ENCODE measurements around the gene ADGRL2.

DNA sequence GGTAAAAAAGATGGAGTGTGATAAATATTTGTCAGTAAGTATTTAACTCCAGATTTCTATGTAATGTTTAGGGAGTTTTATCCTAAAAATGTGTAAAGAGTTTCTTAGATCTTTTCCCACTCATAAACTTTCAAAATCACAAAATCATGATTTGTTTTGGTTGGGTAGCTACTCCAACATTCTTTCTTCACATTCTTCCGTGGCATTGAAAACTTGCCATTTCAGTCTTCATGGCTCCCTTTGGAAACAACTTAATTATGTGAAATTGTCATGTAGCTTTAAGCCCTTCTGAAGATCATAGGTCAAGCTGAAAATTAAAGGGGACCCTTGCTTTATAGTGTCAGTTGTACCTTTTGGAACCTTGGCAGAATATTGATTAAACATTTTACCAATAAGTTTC is 73.2 kb downstream of the ADGRL2 start:
- TF ChIP-seq, protein P1, sequence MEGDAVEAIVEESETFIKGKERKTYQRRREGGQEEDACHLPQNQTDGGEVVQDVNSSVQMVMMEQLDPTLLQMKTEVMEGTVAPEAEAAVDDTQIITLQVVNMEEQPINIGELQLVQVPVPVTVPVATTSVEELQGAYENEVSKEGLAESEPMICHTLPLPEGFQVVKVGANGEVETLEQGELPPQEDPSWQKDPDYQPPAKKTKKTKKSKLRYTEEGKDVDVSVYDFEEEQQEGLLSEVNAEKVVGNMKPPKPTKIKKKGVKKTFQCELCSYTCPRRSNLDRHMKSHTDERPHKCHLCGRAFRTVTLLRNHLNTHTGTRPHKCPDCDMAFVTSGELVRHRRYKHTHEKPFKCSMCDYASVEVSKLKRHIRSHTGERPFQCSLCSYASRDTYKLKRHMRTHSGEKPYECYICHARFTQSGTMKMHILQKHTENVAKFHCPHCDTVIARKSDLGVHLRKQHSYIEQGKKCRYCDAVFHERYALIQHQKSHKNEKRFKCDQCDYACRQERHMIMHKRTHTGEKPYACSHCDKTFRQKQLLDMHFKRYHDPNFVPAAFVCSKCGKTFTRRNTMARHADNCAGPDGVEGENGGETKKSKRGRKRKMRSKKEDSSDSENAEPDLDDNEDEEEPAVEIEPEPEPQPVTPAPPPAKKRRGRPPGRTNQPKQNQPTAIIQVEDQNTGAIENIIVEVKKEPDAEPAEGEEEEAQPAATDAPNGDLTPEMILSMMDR (IDR thresholded peaks at IDR 0.05 in 2 of 3, conservative IDR thresholded peaks at IDR 0.05 in 1 of 3; ENCODE audit: insufficient read depth in 2 of 3, low read depth in 1 of 3, low read length in 3 of 3), result no peak
- TF ChIP-seq, protein P2, sequence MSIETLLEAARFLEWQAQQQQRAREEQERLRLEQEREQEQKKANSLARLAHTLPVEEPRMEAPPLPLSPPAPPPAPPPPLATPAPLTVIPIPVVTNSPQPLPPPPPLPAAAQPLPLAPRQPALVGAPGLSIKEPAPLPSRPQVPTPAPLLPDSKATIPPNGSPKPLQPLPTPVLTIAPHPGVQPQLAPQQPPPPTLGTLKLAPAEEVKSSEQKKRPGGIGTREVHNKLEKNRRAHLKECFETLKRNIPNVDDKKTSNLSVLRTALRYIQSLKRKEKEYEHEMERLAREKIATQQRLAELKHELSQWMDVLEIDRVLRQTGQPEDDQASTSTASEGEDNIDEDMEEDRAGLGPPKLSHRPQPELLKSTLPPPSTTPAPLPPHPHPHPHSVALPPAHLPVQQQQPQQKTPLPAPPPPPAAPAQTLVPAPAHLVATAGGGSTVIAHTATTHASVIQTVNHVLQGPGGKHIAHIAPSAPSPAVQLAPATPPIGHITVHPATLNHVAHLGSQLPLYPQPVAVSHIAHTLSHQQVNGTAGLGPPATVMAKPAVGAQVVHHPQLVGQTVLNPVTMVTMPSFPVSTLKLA (conservative IDR thresholded peaks at IDR 0.05), result no peak
- TF ChIP-seq SMARCB1 (IDR thresholded peaks at IDR 0.05; ENCODE audit: insufficient read length, low read depth), result no peak
